PFSK-1 (cell line): ENCODE measurements around the gene FAM199X.

Experiments
- FOXP2 ChIP-seq: optimal IDR thresholded peaks from 2 replicates; pipeline ENCODE3; 2011; ENCODE audit warnings: borderline replicate concordance, control low read depth, inconsistent platforms; ENCODE audit not compliant: insufficient read depth; ENCODE audit errors: extremely low read length, extremely low read depth
- POLR2AphosphoS5 ChIP-seq: IDR thresholded peaks from 2 replicates; pipeline ENCODE4 v1.6.1; 2012; ENCODE audit warnings: low read depth, mild to moderate bottlenecking, control low read depth, low read length, moderate library complexity
- REST ChIP-seq, 2 experiments: IDR thresholded peaks; 2 replicates each; pipeline versions ENCODE4 v1.6.1 to v1.8.0; 2011 to 2012; ENCODE audit warnings: low read depth in 2 of 2, low read length in 2 of 2, control low read depth in 1 of 2, inconsistent platforms in 1 of 2, mild to moderate bottlenecking in 1 of 2, moderate library complexity in 1 of 2; ENCODE audit not compliant: insufficient read depth in 1 of 2
- SIN3A ChIP-seq: IDR thresholded peaks from 2 replicates; pipeline ENCODE4 v1.6.1; 2012; ENCODE audit warnings: mild to moderate bottlenecking, low read length, moderate library complexity, borderline replicate concordance; ENCODE audit not compliant: insufficient read depth
- TAF1 ChIP-seq: IDR thresholded peaks from 2 replicates; pipeline ENCODE4 v1.6.1; 2012; ENCODE audit warnings: low read length, control low read depth, borderline replicate concordance; ENCODE audit not compliant: insufficient read depth

The FAM199X gene

GRCh38 chrX:104172788-104173187, 6.5 kb downstream of the FAM199X start:
- TF ChIP-seq POLR2AphosphoS5 (no peak), FOXP2 (no peak), REST (IDR thresholded peaks at IDR 0.05; ENCODE audit: insufficient read depth in 1 of 2, low read depth in 2 of 2, low read length in 2 of 2) (no peak), SIN3A (no peak), TAF1 (no peak)

- TF ChIP-seq REST (IDR thresholded peaks at IDR 0.05; ENCODE audit: insufficient read depth in 1 of 2, low read depth in 2 of 2, low read length in 2 of 2) (no peak), POLR2AphosphoS5 (no peak), TAF1 (no peak), FOXP2 (no peak), SIN3A (no peak)
Observed at GRCh38 chrX:104173841-104174240, 7.6 kb downstream of the FAM199X start.

- TF ChIP-seq POLR2AphosphoS5 (no peak), TAF1 (no peak), SIN3A (no peak), FOXP2 (no peak)
Observed at GRCh38 chrX:104183685-104184084, 17.4 kb downstream of the FAM199X start.

- TF ChIP-seq POLR2AphosphoS5: no peak
- TF ChIP-seq TAF1: no peak
- TF ChIP-seq SIN3A: no peak
- no peak for TF ChIP-seq FOXP2
- no peak for TF ChIP-seq REST (IDR thresholded peaks at IDR 0.05; ENCODE audit: insufficient read depth in 1 of 2, low read depth in 2 of 2, low read length in 2 of 2)
Observed at GRCh38 chrX:104187931-104188330, 21.7 kb downstream of the FAM199X start.

- TF ChIP-seq POLR2AphosphoS5 (no peak), REST (IDR thresholded peaks at IDR 0.05; ENCODE audit: insufficient read depth in 1 of 2, low read depth in 2 of 2, low read length in 2 of 2) (no peak), FOXP2 (no peak), TAF1 (no peak), SIN3A (no peak)
Observed at GRCh38 chrX:104189837-104190236, 23.6 kb downstream of the FAM199X start.
